ENCODE data around the gene NPSR1.
"Not testable (repeated sequence)": the region's sequence is repeated elsewhere in the genome, so short reads cannot be mapped to it uniquely, and the experiment has no call there.

NPSR1 gene

GRCh38 chr7:34867341-34867740, 209.3 kb downstream of the NPSR1 start:
- not testable (repeated sequence) for DNase-seq (ENCODE audit: low read depth in 1 of 2, low spot score in 1 of 2)

DNA sequence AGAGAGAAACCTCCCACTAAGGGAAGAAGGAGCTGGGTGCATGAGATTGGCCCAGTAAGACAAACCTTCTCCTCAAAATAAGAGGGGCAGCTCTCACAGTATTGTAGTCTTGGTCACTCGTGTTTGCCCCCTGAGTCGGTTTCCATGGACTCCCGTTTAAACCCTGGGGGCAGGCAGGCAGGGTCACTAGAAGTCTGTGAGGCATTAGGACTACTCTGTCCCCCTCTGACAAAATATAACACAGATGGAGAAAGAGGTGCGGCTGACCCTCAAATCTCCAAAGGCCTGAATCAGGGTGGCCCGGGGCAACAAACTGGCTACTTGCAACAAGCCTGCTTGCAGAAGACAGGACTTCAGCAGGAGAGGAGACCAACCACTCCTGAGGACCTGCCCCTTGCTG, 210.6 kb downstream of the NPSR1 start:
- not testable (repeated sequence) for DNase-seq (ENCODE audit: low read depth in 1 of 2, low spot score in 1 of 2)

DNA sequence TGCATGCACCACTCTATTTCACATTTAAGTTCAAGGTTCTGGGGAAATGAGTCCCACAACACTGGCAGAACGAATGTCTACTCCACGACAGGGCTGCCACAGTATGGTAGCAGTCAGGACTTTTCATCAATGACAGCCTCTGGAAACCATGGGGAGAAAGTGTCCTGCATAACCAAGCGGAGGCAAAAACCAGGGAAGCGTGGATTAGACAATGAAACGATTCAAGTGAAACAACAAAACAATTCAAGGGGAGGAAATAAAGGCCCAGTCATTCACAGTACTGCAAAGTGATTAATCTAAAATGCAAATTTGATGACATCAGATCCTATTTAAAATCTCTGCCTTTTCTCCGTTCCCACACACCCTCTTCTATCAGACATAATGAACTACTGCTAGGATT, 211.0 kb downstream of the NPSR1 start:
- DNase-seq (ENCODE audit: low read depth in 1 of 2, low spot score in 1 of 2), result no peak

DNA sequence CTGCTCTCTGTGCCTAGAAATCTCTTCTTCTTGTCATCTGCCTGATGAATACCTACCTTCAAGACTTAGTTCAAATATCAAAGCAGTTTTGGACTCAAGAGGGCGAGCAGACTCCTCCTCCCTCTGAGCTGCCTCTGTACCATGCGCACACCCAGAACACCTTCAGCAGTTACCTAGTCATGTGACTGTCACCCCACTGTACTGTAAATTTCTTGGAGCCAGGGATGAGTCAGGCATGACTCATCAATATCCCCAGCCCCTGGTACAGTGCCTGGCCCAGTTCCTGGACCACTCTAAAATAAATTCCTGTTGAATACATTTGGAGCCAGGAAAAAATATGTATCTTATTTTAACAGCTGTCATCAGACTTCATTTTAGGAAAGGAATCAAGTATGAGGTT, 212.0 kb downstream of the NPSR1 start:
- DNase-seq (ENCODE audit: low read depth in 1 of 2, low spot score in 1 of 2), result not testable (repeated sequence)

- DNase-seq (ENCODE audit: low read depth in 1 of 2, low spot score in 1 of 2), result not testable (repeated sequence)
Observed at GRCh38 chr7:34874329-34874728, 216.3 kb downstream of the NPSR1 start.

DNA sequence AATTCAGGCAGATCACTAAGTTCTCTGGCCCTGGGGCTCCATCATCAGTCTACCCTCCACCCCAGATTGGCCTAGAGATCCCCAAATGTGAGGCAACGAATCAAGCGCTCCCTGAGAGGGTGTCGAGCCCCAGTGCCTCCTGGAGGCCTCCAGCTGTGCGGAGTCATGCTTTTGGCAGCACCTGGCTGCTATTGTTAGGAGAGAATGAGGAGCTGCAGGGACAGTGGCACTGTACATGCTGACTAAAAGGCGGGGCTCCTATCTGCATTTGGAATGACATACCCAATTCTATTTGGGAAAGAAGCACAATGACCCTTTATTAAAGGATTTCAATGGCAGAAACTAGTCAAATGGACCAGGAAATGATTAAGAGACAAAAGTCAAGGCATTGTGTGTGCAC, 217.5 kb downstream of the NPSR1 start:
- DNase-seq (ENCODE audit: low read depth in 1 of 2, low spot score in 1 of 2), result no peak

DNA sequence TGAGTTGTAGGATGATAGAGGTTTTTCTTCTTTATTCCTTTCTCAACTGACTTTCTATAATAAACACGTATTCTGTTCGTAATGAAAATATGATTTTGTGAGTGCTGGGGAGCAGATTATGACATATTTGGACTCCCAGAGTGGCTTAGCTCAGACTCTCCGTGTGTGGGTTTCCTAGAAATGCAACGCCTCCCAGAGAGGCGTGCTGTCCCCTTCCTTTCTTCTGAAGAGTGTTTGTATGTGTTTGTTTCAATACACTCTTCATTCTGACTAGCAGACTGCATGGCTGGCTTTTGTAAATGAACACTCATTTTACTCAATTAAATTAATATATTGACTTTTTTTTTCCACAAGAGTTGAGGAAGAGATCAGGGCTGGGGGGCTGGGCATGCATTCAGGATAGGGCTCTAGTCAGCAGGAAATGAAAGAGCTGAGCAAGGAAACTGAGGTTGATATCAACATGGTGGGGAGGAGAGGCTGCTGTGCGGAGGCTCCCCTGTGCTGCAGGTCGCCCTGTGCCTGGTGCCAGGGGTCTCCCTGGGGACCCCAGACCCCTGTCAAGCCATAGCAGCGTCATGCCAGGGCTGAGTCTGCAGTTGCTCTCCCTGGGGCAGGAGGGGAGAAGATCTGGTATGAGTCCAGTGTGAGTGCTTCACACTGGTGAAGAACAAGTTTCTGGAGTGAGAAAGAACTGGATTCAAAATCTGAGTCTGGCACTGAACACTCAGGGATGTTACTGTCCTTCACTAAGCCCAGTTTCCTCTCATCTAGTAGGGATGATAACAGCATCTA, 221.1 kb downstream of the NPSR1 start:
- not testable (repeated sequence) for DNase-seq (ENCODE audit: low read depth in 1 of 2, low spot score in 1 of 2)

DNA sequence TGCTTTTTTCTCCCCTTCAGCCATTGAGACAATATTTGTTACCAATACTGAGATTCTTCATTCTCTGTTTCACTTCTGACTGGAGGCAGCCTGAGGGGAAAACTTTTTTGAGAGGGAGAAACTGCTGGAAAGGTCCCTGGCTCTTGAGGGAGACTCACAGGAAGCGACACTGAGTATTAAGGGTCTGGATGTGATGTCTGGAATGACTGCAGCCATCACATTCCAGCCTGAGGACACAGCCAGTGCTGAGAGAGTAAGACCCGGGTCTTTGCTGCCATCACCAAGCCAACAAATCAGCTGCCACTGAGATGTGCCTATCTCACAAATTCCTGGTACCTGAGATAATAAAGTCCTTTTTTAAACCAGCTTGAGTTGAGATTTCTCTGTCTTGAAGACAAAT, 221.9 kb downstream of the NPSR1 start:
- no peak for DNase-seq (ENCODE audit: low read depth in 1 of 2, low spot score in 1 of 2)

DNA sequence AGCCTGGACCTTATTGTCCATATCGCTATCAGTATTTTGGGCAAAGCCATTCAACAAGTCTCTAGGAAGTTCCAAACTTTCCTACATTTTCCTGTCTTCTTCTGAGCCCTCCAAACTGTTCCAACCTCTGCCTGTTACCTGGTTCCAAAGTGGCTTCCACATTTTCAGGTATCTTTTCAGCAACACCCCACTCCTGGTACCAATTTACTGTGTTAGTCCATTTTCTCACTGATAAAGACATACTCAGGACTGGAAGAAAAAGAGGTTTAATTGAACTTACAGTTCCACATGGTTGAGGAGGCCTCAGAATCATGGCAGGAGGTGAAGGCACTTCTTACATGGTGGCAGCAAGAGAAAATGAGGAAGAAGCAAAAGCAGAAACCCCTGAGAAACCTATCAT, 225.8 kb downstream of the NPSR1 start:
- not testable (repeated sequence) for DNase-seq (ENCODE audit: low read depth in 1 of 2, low spot score in 1 of 2)

GRCh38 chr7:34886856-34887255, 228.8 kb downstream of the NPSR1 start:
- no peak for DNase-seq (ENCODE audit: low read depth in 1 of 2, low spot score in 1 of 2)

DNA sequence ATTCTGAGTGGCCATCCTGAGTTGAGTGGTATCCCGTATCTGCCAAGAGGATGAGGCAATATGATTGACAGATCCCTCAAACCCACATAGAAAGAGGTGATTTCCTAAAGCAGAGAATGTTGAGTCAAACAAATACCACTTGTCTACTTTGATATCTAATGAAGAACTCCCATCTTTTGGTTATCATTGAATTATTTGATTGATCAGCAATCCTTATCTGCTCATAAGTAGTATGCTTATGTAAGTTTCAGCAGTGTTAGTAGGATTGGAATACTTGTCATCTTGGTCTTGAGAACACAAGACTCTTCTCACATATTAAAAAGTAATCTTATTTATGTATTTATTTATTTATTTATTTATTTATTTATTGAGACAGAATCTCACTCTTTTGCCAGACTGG, 231.9 kb downstream of the NPSR1 start:
- DNase-seq (ENCODE audit: low read depth in 1 of 2, low spot score in 1 of 2), result no peak

DNA sequence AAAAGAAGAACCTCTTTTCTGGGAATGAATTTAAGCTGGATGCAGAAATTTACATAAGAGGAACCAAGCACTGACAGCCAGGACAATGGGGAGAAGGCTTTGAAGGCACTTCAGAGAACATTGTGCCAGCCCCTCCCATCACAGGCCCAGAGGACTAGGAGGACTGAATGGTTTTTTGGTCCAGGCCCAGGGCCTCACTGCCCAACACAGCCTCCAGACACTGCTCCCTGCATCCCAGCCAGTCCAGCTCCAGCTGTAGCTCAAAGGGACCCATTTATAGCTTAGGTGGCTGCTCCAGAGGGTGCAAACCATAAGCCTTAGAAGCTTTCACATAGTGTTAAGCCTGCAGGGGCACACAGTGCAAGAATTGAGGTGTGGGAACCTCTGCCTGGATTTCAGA, 237.2 kb downstream of the NPSR1 start:
- DNase-seq (ENCODE audit: low read depth in 1 of 2, low spot score in 1 of 2), result no peak
